OCI-LY7 (cell line): ENCODE results near the gene INF2.

Source experiments
- CTCF ChIP-seq: fragments of 200-600 bp; sonication (generic); conservative IDR thresholded peaks from 2 replicates; pipeline ENCODE4 v1.5.1; 2014; ENCODE audit warnings: mild to moderate bottlenecking, antibody characterized with exemption, low read length, moderate library complexity, mixed read lengths
- EZH2phosphoT487 ChIP-seq: fragments of 200-600 bp; sonication (generic); IDR thresholded peaks from 2 replicates; pipeline ENCODE4 v1.6.1; 2018; ENCODE audit warnings: low read depth, borderline replicate concordance, mild to moderate bottlenecking, mixed run types, antibody characterized with exemption, low read length, moderate library complexity, mixed read lengths

DNA sequence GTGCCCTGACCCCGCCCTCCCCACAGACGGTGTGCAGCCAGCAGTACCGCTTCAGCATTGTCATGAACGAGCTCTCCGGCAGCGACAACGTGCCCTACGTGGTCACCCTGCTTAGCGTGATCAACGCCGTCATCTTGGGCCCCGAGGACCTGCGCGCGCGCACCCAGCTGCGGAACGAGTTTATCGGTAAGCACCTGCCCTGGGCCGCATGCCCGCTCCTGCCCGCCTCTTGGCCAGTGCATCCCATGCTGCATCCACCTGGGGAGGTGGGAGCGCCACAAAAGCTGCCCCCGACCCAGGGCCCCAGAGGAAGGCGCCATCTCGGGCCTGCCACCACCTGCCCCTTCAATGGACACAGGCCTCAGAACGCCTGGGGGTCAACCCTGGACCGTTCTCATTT lies 13.9 kb downstream of the INF2 start:
- TF ChIP-seq CTCF, result no peak
- no peak for TF ChIP-seq EZH2phosphoT487
